GM19043 (cell line): Measurements from ENCODE around the gene FAM236A.
A peak's percentile ranks its signal among the peaks of the same experiment; 100 is the strongest.
"Not testable (repeated sequence)": the region's sequence is repeated elsewhere in the genome, so short reads cannot be mapped to it uniquely, and the experiment has no call there.

Experiments used
- ATAC-seq: cut with Tn5 transposase; IDR thresholded peaks from one replicate; pipeline ENCODE4 v1.9.1; 2021; ENCODE audit warnings: low read depth; ENCODE audit not compliant: unreplicated experiment

FAM236A gene

GRCh38 chrX:72937906-72938305, at the start of gene FAM236A:
Gene FAM236A, plus strand, starts transcription at chrX:72938206. Its CDS starts 57 bp downstream, at chrX:72938263.
- ATAC-seq: not testable (repeated sequence)

GRCh38 chrX:72889740-72890139, 48.3 kb upstream of the FAM236A start:
- ATAC-seq: not testable (repeated sequence)

GRCh38 chrX:72912315-72912714, 25.7 kb upstream of the FAM236A start, which contains the start of gene FAM236C:
Gene FAM236C, plus strand, starts transcription at chrX:72912615. Its CDS starts 100 bp downstream, at chrX:72912715.
- not testable (repeated sequence) for ATAC-seq

- not testable (repeated sequence) for ATAC-seq
Measured at GRCh38 chrX:72916096-72916495, 21.9 kb upstream of the FAM236A start.

GRCh38 chrX:72932283-72932682, 5.7 kb upstream of the FAM236A start:
- ATAC-seq: not testable (repeated sequence)

- not testable (repeated sequence) for ATAC-seq
Measured at GRCh38 chrX:72936455-72936854, 1.6 kb upstream of the FAM236A start.

GRCh38 chrX:72936882-72937455, 1.0 kb upstream of the FAM236A start:
- ATAC-seq: not testable (repeated sequence)

GRCh38 chrX:72942272-72942671, 4.3 kb downstream of the FAM236A start:
- ATAC-seq: not testable (repeated sequence)

- ATAC-seq: peak; percentile 67
Measured at GRCh38 chrX:72943035-72943818, 5.2 kb downstream of the FAM236A start.

- peak; percentile 65 for ATAC-seq
Measured at GRCh38 chrX:72943819-72944169, 5.8 kb downstream of the FAM236A start, which contains the start of gene DMRTC1. Gene DMRTC1, minus strand, starts transcription at chrX:72943837. Its CDS starts 68,143 bp downstream, at chrX:72875694.

- not testable (repeated sequence) for ATAC-seq
Measured at GRCh38 chrX:72959971-72960370, 22.0 kb downstream of the FAM236A start.

GRCh38 chrX:72971859-72972258, 33.9 kb downstream of the FAM236A start:
- ATAC-seq: not testable (repeated sequence)

- ATAC-seq: not testable (repeated sequence)
Measured at GRCh38 chrX:72974885-72975284, 36.9 kb downstream of the FAM236A start.

- not testable (repeated sequence) for ATAC-seq
Measured at GRCh38 chrX:72980894-72981469, 43.0 kb downstream of the FAM236A start.
